GM21717 (cell line): ENCODE results near the gene CASS4.

Source experiments
- ATAC-seq: cut with Tn5 transposase; IDR thresholded peaks from one replicate; pipeline ENCODE4 v1.9.1; 2021; ENCODE audit warnings: mild to moderate bottlenecking, moderate library complexity; ENCODE audit not compliant: unreplicated experiment

Gene CASS4

DNA sequence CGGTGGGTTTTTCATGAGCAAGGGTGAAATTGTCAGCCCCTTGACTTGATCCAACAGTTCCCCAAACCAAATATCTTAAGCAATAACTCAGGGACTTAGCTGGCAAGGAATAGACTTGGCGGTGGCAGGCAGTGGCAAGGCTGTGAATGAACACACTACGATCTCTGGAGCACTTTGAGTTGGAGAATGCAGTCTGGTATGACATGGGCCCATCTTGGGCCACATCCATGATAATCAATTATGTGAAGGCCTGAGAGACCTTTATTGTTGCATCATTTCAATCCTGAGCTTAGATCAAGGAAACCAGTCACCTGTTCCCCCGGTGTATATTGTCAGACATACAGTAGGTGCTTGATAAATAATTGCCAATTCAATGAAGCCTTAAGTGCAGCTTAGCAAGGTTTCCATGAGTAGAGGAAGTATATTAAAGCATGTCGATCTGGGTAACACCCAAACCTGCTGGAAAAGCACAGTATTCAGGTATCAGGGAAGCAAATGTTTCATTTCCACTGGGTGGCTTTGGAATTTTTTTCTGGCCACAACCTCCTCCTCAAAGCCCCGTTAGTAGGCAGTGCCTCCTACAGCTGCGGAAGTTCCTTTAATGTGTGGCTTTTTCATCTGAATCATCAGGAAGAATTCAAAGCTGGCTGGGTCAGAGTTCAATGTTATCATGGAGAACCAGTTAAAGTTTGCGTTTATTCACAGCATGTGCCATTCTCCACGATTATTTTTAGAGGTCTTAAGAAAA lies 10.2 kb downstream of the CASS4 start:
- ATAC-seq, result no peak

DNA sequence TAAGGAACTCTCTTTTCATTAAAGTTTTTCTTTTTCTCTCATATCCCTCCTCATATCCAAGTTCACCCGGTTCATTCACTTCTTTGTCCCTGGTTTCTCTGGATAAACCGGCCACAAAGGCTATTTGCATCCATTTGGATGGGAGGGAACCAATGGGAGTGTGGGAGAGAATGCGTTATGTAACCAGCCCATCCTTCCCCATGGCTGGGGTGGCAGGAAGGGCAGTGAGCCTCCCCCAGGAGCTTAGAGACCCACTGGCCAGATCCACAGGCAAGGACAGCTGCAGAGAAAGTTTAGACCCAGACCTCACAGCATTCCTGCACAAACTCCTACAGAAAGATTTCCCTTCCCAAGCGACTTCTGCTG lies 10.7 kb downstream of the CASS4 start:
- ATAC-seq, result no peak

DNA sequence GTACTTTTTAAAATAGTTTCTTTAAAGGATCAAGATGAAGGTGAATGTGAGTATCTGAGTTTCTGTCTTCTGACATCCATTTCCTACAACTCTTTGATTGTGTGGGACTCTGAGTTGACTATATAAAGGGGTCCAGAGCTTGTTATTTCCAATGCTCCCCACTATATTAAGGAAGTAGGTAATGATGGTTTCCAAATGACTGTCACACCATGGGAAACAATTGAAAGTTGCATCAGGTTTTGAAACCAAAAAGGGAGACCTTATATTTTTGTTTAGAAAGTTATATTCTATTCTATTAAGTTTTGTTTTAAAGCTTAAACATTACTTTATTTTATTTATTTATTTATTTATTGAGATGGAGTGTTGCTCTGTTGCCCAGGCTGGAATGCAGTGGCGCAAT lies 11.2 kb downstream of the CASS4 start:
- no peak for ATAC-seq

DNA sequence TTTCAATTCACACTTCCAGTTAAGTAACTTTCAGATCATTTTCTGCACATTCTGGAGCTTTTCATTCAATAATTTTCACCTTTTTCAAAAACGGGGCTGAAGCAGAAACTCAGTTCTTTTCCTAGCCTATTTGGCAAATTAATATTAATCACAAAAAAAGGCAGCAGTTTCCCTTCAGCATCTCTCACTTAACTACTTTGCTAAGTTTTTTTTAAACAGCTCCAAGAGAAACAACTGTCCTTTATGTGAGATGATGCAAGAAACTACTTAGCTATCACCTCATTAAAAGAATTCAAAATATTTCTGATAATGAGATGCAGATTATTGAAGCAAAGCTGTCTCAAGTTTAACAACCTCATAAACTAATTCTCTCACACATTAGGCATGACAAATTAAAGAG lies 11.8 kb downstream of the CASS4 start:
- no peak for ATAC-seq

DNA sequence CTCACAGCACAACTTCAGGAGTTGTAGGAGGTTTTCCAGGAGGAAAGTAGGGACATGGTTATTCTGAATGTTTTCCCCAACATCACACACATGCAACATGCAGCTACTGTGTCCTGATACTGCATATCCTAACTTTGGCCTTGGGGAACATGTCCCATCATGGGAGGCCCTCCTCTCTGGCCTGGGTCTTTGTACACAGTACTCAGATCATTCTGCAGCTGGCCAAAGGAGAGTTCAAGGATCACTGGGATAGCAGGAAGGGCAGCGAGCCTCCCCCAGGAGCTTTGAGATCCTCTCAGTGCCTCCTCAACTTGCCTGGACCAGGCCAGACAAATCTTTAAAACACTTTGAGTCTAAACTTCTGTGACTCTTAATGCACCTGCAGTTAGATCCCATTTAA lies 12.9 kb downstream of the CASS4 start:
- ATAC-seq, result no peak

DNA sequence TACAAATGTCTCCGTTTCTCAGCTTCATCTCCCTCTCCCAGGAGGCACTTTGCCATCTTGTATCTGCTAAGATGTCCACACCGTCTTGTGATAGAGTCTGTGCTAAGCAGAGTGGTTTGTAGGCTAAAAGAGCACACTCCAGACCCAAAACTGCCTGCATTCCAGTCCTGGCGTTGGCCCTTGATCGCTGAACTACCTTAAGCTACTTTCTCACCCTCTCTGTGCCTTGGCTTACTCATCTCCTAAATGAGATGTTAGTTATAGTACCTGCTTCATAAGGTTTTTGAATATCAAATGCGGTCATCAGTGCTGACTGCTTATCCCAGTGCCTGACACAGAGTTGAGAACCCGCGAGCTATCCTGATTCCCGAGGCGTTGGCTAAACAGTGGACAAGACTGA lies 14.0 kb downstream of the CASS4 start:
- ATAC-seq, result no peak

DNA sequence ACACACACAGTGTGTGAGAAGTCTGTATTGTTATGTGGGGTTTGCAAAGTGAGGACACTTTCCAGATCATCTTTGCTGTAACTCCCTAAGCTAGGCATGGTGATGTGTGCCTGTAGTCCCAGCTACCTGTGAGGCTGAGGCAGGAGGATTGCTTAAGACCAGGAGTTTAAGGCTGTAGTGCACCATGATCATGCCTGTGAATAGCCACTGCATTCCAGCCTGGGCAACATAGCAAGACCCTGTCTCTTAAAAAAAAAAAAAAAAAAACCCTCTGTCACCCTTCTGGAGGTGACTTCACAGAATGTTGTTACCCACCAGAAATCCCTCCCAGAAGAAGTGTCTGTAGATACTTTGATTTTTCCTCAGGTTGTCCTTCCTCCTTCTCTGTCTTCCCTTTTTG lies 14.9 kb downstream of the CASS4 start:
- no peak for ATAC-seq

DNA sequence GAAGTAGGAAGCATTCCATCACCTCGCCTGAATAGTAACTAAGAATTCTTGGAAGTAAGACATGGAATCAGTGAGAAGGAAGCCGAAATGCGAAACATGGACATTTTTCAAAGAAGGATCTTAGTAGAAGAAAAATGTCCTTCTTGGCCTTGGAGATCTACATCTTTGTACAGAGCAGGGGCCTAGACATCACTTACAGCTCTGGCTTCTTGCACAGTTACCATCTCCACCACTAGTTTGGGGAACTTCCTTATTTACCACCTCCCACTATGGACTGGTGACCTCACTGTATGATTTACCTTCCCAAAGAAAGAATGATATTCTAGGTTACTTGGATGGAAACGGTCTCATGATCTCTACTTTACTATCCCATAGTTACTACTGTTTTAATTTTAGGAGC lies 15.7 kb downstream of the CASS4 start:
- no peak for ATAC-seq

DNA sequence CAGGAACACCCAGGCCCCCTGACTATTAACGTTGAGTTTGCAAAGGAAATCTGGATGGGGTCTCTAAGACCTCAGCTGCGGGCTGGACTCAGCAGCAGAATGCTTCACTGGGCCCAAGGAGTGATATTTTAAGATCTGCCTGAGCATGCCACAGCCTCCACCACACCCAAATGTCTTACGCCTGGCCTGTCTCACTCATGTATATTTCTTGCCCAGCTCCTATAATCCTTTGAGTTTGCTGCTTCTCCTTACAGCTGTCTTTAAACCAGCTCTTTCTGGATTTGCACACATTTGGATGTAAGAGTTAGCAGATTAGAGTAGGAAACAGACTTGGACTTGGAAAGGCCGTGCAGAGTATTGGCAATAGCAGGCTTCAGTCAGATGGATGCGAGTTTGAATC lies 16.4 kb downstream of the CASS4 start:
- ATAC-seq, result no peak

DNA sequence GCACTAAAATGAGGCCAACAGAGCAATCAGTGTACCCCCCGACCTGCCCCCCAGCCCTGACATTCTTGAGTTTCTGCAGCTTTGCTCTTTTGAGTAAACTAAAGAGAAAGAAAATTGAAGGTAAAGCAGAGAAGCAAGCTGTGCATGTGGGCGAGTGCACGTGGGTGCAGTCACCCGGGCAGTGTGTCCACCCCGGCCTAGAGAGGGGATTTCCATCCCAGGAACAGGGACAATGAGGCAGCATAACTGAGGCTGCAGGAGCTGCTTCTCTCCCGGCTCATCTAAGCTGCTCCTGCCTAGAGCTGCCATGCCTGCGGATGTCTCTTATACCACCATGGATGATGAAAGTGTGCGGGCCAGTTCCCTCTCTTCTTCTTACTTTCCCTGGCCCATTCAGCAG lies 16.8 kb downstream of the CASS4 start:
- no peak for ATAC-seq

DNA sequence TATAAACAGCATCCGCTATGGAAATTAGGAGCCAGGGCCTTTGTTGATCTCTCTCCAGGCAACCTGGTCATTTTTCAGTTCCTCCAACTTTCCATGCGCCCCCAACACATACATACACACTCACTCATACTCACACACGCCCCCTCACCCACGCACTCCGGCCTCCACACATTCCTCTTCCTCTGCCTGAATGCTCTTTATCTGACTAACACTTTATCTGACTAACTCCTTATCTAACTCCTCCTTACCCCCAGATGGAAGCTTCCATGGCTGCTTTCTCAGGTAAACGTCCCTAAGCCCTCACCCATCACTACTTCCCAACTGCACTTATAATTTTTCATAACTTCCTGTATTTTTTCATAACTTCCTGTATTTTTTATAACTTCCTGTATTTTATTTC lies 17.4 kb downstream of the CASS4 start:
- no peak for ATAC-seq

DNA sequence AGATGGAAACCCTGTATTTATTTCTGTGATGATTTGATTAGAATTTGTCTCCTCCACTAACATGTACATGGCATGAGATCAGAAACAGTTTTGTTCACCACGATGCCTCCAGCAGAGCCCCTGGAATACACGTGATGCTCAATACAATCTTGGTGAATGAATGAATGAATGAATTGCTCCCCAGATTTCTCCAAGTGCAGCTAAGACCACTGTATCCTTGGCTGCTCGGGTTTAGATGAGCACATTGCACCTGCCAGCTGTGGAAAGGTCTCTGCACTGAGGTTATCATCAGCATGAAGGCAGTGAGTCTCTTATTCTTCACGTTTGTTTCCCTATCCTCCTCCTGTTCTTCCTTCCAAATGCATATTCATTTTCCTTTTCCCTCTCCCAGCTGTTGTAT lies 17.9 kb downstream of the CASS4 start:
- no peak for ATAC-seq

DNA sequence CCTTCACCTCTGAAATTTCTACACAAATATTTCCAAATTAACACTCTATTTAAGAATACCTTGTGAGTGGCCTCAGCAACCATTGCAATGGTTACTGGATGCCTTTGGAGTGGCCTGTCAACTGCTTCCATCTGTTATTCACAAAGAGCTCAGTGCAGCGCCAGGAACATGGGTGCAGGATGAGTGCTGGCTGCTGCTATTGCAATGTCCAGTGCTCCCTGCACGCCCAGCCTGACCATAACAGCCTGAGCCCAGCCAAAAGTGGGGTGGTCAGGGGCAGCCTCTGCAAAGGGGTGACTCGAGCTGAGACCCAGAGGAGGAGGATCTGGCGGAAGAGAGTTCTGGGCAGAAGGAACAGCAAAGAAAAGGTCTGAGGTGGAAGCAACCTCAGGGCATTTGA lies 18.4 kb downstream of the CASS4 start:
- ATAC-seq, result no peak

DNA sequence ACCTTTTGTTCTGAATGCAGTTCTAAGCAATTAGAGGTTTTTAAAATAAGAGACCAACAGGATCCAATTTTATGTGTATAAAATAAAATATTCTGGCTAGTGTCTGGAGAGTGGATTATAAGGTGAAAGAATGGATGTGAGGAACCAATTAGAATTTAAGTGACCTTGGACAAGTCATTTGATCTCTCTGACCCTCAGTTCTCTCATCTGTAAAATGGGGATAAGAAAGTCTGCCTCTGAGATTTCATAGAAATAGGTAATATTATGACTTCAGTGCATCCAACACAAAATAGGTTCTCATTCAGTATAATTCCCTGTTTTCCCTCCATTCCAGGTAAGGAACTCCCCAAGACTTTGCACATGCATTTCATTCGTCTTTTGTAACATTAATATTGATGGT lies 18.9 kb downstream of the CASS4 start:
- ATAC-seq, result no peak

DNA sequence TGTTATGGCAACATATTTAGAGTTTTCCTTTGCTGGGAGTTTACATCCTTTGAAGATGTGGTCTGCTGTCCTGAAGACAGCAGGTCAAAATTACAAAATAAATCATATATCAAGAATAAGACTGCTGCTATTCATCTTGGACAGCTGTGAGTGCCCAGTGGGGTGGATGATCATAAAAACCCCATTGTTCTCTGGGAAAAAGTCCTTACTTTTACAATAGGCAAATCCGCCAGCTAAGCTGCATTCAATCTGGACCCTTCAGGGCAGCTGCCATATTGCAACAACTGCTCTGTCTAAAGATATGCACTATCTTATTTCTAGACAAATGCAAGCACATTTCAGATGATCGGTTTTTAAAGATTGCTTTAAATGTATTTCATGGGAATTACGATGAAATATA lies 19.4 kb downstream of the CASS4 start:
- ATAC-seq, result no peak

DNA sequence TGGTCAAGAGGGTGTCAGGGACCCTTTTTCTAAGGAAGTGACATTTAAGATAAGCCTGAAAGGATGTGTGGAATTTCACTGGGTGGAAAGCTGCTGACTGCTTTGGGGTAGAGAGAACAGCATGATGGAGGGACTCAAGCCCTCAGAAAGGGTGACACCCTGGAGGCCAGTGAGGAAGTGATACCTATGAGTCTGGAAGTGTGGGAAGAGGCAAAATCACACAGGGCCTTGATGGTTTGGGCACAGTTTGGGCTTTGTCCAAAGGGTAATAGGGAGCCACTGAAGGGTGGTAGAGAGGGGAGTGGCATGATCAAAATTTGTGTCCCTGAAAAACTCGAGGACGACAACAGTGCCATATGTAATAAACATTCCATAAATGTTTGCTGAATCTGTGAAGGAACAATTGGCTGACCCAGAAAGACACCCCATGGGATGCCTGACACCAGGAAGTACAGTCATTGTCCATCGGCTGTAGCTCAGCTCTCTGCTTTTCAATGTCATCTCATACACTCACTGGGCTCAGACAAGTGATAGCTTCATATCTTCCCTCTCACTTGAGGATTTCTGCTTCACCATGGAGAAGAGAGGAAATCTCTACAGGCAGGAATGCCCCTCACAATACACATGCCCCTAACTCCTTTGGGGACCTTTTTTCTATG lies 21.3 kb downstream of the CASS4 start:
- ATAC-seq, result no peak

DNA sequence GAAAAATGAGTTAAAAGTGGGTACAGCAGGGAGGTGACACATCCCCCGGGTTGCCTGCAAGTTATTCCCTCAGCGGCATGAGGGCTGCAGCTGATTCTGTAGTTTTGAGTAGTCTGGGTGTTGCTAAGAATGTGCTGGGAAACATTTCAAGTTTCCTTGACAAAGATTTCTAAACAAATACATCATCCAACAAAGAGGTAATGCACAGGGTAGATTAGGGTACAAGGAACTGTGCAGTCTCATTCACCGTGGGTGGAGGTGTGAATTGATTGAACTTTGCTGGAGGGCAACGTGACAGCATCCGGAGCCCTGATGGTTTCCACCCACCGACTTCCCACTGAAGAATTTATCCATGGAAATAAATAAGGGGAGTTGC lies 21.8 kb downstream of the CASS4 start:
- no peak for ATAC-seq

DNA sequence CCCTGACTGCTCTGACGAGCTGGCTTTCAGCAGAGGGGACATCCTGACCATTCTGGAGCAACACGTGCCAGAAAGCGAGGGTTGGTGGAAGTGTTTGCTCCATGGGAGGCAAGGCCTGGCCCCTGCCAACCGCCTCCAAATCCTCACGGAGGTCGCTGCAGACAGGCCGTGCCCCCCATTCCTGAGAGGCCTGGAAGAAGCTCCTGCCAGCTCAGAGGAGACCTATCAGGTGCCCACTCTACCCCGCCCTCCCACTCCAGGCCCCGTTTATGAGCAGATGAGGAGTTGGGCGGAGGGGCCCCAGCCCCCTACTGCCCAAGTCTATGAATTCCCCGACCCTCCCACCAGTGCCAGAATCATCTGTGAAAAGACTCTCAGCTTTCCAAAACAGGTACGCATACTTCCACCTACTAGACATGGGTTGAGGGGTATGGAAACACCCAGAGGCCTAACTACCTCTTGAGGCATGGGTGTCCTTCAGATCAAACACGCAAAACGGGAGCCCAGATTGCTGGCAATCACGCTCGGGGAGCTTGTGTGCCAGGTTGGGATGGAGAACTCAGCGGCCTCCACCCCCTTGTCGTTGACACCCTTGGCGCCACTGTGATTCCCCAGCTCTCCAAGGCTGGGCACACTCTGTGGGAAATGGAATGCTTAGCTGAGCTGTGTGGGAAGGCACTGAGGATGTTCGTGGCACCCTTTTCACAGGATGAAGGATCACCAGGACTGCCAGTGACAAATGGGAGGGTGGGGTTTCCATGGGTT lies 25.3 kb downstream of the CASS4 start:
- no peak for ATAC-seq

DNA sequence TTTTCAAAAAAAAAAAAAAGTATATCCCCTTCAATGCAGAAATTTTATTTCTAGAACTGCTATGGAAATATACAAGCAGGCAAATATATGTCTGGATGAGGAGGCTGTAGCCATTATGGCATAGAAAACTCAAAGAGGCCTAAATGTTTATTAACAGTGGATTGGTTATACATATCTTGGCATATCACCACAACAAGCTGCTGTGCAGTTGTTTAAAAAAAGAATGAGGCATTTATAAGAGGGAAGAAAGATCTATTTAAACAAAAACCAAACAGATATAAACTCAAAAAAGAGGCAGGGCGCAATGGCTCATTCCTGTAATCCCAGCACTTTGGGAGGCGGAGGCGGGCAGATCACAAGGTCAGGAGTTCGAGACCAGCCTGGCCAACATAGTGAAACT lies 26.2 kb downstream of the CASS4 start:
- ATAC-seq, result no peak

DNA sequence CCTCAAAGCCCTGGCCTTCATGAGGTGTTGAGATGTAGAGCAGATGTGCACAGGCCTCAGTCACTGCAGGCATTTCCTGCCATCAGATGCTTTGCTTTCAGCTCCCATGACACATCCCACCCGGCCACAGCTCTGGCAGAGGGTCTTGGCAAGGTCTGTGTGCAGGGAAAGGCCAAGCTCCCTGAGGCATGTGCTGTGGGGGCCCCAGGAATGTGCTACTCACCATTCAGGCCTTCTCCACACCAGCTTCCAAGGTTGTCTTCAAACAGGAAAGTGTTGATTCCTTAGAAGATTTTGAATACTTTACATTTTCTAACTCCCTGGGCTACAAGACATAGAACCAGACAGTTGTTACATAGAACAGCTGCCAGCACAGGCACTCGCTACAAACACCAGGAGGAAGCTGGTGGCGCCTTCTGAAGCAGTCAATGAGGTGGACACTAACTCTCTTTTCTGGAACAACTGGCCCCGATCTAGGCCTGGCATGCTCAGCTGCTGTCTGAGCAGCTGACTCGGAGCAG lies 27.8 kb downstream of the CASS4 start:
- no peak for ATAC-seq

DNA sequence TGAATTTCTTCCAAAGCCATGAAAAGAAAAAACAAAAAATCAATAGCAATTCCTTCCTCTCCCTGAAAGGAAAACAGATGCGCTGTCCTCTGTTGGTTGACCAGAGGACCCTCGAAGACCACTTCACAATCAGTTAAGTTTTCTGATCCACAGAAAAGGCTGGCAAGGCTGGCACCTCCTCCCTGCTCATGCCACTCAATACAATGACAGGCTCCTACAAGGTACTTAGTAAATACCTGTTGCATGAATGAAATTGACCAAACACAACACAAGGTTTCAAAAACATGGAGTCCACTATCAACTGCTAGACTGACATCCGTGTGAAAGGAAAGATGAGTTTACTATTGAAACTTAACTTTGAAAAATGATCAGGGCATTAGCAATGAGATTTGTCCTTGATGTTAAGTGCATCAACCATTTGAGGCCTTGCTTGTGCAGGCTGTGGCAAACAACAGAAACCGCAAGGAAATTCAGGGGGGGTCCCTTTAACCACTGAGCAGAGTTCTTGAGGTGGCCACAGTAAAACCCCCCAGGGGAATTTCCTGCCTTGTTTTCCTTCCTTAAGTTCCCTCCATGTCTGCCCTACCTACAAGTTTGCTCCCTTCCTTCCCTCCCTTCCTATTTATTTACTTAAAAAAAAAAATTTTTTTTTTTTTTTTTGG lies 28.4 kb downstream of the CASS4 start:
- peak; percentile 73 for ATAC-seq
